Ecto neural progenitor cell (in vitro differentiated cells): ENCODE measurements around the gene DCAF12L2.
"Not testable (repeated sequence)": the region's sequence is repeated elsewhere in the genome, so short reads cannot be mapped to it uniquely, and the experiment has no call there.

Experiments used
- DNase-seq: peaks from one replicate; pipeline ENCODE4 v3.0.0-alpha.2; 2018; ENCODE audit warnings: low spot score

Gene DCAF12L2

GRCh38 chrX:126165721-126166461 is at the start of gene DCAF12L2:
Gene DCAF12L2 (minus strand): TSS chrX:126166289. CDS start chrX:126165924, 365 bp downstream.
- DNase-seq: peak; percentile 63

- not testable (repeated sequence) for DNase-seq
Observed at GRCh38 chrX:126190888-126191287, 24.8 kb upstream of the DCAF12L2 start.

GRCh38 chrX:126177133-126177840 is 11.2 kb upstream of the DCAF12L2 start:
- DNase-seq: no peak

- DNase-seq: no peak
Observed at GRCh38 chrX:126170720-126171119, 4.6 kb upstream of the DCAF12L2 start.

- DNase-seq: no peak
Observed at GRCh38 chrX:126167560-126167959, 1.5 kb upstream of the DCAF12L2 start.

- DNase-seq: no peak
Observed at GRCh38 chrX:126165401-126165720, 728 bp downstream of the DCAF12L2 start.

- DNase-seq: no peak
Observed at GRCh38 chrX:126164689-126165400, 1.2 kb downstream of the DCAF12L2 start.

- DNase-seq: no peak
Observed at GRCh38 chrX:126164226-126164625, 1.9 kb downstream of the DCAF12L2 start.

- DNase-seq: no peak
Observed at GRCh38 chrX:126141014-126141413, 25.1 kb downstream of the DCAF12L2 start.

- DNase-seq: no peak
Observed at GRCh38 chrX:126137899-126138298, 28.2 kb downstream of the DCAF12L2 start.

- DNase-seq: no peak
Observed at GRCh38 chrX:126124721-126125120, 41.4 kb downstream of the DCAF12L2 start.
